Right forelimb (tissue), 1 donor: ENCODE results near the gene TTC22.

Experiments used
- DNase-seq: peaks from one replicate; pipeline ENCODE4 v3.0.0-alpha.2; 2018

The TTC22 gene

DNA sequence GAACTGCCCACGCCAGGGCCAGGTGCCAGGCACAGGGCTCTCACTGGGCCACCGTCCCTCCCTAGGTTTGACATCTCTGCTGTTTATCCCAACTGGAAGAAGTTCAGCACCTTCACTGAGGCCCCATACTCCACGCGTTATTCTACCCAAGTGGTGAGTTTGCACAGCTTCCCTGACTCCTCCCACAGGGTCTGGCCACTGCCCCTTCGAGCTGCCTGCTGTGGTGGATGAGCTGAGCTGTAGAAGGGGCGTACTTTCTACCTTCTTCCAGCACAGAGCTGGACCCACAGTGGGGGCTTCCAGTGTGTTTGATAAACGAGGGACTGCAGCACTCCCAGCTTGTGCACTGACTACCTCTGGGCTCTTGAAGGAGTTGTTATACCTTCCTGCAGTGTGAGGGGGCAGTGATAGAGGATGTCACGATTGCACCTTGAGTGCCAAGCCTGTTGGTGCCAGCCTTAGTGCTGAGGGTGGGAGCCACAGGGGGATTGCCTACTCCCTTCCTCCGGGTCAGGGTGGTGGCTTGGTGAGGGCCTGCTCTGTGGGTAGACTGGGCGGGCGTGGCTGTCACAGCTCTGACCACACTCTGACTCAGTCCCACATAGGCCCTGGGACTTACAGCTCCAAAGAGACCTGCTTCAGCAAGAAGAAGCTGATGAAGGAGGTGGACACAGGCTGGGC, 5.9 kb upstream of the TTC22 start:
- DNase-seq = peak; percentile 42

DNA sequence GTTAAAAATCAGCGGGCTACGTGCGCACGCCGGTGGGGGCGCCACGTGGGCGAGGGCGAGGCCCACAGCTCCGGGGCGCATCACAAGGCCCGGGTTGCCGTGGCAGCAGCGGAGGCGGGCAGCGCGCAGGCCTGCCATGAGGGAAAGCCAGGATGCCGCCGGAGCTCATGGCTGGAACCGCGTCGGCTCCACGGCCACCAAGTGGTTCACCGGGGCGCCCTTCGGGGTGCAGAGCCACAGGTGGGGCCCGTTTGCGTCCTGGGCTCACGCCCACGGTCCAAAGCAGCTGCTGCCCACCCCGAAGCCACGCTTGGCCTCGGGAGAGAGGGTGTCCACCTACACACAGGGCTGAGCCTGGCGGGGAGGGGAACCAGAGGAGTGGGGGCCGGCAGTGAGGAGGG, 4.9 kb upstream of the TTC22 start:
- DNase-seq = peak; percentile 5

DNA sequence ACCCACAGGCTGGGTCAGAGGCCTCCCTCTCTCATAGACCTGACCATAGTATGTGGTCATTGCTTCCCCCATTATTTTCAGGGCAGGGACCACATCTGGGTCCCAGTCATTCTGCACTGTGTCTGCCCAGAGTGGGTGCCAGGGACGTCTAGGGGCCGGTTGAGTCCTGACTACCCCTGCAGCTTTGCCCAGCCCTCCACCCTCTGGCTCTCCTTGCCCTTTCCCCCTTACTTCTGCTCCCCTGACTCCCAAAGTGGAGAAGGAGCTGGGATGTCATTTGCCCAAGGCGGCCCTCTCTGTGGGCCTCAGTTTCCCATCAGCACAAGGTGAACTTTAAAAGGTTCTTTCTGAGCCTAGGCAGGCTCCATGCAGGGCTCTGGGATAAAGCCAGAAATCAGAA, 4.3 kb upstream of the TTC22 start:
- DNase-seq = peak; percentile 21

DNA sequence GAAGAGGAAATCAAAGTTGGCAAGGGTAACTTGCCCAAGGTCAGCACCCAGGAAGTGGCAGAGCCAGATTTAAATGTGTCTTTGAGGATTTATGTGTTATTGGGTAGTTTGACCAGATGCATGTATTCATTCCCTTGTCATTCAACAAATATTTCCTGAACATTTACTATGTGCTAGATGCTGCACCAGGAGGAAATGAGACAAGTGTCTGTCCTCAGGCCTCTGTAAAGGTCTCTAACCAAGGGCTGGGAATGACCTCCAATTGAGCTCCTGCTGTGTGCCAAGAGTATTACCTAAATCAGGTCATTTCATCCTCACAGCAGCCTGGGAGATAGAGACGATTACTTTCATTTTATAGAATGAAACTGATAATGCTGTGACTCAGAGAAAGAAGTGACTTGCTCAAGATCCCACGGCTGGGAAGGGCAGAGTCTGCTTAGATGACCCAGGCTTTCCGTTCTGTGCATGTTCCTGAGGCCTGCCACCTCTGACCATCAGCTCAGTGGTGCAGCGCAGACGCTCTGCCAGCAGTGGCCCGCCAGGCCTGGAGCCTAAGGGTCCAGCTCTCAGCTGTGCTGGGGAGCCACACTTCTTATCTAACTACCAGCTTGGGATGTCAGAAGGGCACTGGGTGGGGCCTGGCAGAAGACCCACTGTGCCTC, 3.5 kb upstream of the TTC22 start:
- peak; percentile 22 for DNase-seq

DNA sequence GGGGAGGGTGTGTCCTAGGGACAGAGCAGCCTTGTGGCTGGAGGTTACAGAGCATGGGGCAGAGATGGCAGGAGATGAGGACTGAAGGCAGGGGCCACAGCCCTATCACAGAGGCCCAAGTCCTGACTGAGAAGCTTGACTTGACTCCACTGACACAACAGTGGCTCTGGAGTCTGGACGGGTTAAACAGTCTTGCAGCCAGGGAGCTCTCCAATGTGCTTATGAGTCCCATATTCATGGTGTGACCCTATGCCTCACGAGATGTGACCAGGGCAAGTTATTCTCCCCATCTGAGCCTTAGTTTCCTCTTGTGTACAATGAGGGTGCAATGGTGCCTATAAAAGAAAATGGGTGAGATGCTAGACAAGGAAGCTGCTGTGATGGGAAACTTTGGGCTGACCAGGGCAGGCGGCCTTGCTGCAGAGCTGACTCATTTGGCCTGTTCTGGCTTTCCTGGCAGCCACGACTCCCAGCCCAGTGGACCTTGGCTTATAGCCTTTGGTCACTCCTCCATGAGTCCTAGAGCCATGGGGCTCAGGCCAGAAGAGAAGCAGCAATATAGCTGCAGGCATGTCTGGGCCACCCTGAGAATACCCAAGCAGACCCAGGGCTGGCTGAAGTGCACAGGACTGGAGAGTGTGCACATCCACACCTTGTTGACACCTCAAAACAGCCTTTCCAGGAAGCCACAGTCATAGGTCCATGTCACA, 2.8 kb upstream of the TTC22 start:
- DNase-seq = peak; percentile 33

DNA sequence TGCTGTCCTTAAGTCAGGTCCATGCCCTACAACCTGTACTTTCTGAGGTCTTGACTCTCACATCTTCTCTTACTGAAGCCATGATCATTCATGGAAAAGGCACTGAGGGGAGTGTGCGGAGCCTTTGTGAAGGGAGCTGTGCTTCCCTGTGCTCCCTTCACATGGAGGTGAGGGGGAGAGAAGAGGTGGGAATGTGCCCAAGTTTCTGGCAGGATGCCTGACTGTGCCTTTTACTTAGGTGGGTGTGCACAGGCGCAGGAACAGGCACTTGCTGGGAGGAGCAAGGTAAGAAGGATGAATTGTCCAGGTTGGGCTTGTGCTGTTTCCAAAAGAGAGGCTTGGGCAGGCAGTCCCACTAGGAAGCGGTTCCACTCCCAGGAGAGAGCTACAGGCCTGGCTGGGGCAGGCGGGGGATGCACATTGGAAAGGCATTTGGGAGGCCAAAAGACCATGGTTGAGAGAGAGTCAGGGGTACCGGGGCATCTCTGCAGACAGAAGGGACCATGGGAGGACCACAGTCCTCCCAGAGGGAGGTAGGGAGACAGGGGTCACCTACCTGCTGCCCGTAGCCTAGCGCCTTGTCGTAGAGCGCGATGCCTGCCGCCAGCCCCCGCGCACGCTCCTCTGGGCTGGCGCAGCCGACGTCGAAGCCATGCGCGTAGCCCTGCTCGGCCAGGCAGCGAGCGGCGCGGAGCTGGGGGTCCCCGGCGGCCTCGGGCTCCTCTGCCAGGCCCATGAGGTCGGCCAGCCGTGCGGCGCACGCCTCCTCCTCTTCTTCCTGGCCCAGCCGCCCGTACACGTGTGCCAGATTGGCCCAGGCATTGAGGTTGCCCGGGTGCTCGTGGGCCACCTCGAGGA, 853 bp downstream of the TTC22 start:
- peak; percentile 29 for DNase-seq

DNA sequence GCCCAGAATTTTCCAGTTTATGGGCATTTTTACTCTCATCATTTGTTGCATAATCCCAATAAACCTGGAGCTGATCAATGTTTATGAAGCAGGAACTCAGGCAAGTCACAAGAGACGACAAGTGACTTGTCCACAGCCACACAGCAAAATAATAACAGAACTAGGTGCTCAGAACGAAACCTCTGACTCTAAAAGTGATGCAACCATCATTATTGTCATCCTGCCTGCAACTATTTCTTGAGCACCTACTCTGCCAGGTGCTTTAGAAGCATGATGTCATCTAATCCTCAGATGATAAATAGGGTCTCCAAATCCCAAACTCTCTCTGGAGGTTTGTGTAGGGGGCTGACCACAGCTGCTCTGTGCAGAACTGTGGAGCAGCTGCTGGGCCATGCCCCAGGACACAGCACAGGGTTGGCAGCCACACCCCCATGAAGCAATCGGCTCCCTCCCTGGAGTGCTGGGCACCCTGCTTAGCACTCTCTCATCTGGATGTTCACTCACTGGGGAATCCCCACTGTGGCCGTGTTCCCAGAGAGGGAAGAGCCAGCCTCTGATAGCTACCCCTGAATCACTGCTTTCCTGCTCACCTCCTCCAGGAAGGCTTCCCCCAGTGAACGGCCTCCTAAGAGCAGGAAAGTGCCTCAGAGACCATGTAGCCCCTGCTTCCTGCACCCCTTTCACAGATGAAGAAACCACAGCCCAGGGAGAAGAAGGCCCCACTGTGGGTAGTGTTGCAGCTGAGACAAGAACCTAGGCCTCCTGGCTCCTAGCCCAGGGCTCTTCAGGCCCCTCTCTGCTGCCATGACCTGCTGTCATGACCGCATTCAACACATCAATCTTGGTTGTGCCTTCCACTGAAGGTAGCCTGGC, 2.1 kb downstream of the TTC22 start:
- no peak for DNase-seq

DNA sequence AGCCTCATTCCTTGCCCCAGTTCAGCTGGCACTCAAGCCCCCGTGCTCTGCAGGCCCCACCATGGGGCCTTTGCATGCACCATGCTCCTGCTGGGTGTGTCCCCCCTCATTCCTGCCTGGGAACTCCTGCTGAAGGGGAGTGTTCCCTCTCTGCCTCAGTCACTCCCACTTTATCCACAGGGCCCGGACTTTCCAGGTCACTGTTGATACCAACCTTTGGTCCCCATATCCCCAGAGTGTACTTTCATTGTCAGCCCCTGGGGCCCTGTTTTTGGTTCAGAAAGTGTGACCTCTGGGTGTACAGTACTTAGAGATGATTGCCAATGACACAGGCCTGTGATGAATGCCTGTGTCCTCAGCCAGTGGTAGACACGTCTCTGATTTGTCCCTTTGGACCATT, 2.9 kb downstream of the TTC22 start:
- DNase-seq = no peak

DNA sequence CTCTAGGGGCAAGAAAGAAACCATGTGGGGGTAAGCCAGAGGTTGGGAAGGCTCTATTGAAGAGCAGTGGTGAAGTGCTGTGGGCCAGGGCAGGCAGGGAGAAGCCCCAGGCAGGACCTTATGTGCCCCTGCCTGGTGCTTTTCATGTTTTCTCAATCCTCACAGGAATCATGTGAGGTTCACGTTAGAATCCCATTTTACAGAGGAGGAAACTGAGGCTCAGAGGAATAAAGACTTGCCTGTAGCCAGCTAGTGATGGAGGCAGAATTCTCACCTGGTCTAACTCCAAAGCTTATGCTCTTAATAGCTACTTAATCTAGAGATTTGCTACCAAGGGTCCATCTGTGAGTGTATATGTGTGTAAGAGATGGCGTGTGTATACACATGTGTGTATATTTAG, 4.2 kb downstream of the TTC22 start:
- no peak for DNase-seq

DNA sequence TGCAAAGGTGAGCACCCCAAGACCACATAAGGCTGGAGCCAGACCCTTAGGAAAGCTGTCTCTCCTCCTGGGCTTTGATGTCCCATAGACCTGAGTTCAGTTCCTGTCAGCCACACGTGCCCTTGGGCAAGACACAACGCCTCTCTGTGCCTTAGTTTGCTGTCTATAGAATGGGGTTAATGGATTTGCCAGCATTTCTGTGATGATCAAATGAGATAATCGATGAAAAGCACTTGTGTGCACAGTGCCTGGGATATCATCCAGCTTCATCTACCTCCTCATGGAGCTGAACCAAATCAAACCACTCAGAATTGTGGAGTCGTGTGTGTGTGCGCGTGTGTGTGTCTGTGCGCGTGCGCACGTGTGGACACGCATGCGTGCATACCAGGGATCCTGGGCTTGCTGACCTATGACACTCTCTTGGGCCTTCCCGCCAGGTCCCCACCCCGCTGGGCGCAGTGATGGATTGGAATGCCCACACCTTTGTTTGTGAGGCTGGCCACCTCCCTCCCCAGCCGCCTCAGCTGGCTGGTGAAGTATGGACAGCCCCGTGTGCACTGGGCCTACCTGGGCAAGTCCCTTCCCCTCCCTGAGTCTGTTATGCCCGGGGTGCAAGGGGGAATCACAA, 5.2 kb downstream of the TTC22 start:
- DNase-seq = no peak

DNA sequence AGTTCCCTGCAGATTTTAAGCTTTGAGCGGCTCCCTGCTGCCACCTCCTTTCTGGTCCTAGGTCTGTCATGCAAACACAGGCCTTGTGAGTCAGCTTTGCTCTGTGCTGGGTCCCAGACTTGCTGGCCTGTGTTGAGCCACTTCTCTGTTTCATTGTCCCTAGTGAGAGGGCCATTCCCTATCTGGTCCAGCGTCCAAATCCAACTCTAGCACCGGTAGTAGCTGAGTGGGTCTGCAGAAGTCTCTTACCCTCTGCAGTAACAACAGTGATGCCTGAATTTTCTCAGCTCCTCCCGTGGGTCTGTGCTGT, 5.8 kb downstream of the TTC22 start:
- DNase-seq = no peak

DNA sequence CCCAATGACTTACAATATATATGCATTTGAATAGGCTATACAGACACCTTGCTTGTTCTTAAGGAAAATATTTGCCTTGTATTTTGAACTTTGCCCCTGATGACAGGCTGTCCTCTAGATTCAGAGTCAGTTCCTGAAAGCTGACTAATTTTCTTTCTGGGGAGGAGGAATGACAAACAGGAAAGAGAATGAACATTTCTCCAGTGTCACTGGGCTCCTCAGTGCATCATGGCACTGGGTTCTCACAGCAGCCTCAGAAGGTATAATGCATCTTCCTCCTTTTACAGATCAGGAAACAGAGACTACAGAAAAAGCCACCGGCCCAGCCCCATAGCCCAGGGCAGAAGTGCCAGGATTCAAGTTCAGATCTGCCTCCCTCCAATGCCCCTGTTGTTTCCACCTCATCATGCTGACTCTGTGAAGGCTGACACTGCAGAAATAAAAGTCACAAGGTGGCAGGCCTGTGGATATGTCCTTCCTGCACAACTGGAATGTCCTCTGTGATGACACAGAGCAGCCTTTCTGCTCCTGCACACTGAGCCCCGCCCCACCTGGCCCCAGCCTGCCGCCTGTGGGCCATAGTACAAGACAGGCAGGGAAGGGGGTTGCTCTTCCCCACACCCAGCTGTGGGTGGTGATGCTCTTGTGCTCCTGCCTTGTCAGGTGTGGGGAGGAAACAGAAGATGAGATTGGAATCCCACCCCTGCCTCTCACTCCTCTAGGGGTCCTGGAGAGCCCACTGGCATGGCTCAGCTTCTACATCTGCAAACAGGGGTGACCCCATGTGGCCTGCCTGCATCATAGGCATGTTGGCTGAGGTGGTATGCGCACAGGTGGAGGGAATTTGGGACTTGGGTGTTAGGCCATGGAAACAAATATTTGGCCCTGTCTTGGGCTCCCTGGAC, 6.4 kb downstream of the TTC22 start:
- no peak for DNase-seq

DNA sequence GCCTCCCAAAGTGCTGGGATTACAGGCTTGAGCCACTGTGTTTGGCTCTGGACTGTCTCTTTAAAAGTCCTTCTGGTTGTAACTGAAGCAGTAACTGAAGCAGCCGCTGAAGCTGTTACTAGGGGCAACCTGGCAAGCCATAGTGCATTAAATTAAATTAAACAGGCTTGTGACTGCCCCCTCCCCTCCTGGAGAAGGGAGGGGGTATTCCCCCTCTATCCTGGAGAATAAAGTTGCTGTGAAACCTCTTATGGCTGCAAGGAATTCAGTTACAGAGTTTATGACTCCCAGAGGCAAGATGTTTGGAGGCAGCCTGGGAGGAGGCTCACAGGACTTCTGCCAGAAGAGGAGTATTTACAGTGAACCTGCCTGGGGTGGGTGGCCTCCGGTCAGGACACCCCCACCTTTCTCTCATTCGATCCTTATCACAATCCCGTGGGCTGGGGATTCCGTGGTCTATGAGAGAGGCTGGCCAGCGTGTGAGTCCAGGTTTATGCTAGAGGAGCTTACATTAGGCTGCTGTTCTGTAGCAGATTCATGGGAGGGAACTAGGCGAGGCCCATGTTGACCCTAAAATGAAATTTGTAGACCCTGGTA, 8.3 kb downstream of the TTC22 start:
- peak; percentile 65 for DNase-seq

DNA sequence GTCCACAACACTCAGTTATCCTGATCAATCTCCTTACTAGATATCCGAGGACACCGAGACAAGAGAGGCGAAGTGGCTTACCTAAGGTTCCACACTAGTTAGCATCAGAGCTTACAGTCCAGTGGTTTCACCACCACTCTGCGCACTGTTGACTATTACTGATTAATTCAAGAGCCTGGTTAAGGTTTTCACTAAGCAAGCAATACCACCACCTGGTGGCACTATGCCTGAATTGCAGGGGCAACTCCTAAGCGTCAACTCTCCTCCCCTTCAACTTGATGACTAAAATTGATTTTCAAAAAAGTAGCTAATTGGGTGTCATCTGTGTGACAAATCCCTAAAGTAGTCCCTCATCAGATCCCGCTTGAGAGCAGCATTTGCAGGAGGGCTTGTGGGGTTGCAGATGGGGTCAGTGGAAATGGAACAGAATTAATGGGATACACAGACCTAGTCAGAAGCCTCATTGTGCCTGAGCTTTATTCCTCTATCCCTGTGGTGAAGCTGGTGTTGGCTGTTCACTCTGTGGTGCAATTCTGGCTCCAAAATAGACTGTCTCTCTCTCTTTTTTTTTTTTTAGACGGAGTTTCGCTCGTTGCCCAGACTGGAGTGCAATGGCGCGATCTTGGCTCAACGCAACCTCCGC, 9.1 kb downstream of the TTC22 start:
- DNase-seq = no peak

DNA sequence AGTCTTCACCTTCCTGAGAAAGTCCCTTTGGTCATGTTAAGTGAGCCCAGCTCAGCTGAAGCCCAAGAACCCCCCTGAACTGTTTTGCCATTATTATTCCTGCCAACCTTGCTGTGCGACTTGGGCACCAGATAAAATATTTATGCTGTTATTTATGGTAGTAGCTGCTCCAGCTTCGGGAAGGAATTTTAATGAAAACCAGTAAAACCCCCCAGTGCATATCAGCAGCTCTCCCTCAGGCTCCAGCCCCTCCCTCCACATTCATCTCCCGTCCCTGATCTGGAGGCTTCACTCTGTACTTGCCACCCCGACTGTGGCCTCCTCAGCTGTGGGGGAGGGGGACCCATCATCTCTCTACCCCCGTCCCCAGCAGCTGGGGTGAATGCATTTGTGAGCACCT, 12.7 kb downstream of the TTC22 start:
- DNase-seq = no peak

DNA sequence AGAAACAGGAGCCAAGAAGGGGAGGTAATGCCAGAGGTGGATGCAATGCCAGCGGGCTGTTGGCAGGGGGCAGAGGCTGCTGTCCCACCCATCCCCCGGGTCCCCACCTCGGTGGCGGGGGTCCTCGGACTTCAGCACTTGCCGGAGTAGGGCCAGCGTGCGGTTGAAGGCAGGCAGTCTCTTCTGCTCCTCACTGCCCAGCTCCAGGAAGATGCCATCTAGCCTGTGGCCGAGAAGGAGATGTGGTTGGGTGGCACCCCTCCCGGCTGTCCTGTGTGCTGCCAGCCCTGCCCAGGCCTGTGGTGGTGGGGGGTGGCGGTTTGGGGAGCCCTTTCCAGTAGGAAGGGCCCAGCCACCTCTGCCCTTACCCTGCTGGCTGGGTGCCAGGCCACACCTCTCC, 13.5 kb downstream of the TTC22 start:
- no peak for DNase-seq

DNA sequence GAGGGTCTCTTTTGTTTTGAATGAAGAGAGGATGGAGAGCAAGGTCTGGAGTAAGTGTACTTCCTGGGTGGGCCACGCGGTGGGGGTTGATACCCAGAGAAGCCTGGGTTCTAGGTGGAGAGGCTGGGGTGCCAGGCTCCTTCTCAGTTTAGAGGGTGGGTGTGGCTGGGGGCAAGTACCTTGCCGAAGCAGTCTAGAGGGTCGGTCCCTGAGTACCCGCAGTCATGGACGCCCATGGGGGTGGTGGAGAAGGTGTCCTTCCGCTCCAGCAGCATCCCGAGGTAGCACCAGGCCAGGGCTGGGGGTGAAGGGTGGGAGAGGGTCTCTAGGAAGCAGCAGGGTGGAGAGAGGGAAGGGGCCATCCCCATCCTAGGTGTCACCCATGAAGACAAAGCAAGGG, 14.3 kb downstream of the TTC22 start:
- no peak for DNase-seq

DNA sequence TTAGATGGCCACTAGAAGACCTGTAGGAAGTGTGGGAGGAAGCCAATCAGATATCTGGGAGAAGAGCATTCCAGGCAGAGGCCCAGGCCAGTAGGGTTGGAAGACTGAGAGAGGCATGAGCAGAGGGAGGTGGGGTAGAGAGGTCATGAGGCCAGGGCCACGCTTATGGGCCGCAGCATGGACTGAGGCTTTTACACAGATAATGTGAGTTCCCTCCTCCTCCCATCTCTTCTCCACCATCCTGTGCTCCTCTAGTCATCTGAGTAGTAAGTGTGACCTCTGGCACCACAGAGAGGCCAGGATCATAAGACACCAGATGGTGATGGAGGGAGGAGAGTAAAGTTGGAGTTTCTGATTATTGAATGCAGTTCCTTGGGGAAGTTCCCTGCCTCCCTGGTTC, 17.1 kb downstream of the TTC22 start:
- no peak for DNase-seq

DNA sequence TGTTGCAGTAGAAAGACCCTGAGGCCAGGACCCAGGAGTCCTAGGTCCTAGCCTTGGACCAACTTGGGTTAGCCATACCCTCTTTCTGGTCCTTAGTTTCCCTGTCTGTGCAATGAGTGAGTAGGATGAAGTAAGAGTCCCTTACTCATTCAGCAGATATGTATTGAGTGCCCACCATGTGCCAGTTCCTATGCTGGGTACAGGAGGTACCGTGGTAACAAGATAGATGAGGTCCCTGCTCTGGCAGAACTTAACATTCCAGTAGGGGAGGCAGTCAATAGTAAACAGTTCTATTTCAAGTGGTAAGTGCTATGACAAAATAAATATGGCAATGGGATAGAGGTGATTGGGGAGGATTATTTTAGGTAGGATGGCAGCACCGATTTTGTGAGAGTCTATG, 18.5 kb downstream of the TTC22 start:
- no peak for DNase-seq

DNA sequence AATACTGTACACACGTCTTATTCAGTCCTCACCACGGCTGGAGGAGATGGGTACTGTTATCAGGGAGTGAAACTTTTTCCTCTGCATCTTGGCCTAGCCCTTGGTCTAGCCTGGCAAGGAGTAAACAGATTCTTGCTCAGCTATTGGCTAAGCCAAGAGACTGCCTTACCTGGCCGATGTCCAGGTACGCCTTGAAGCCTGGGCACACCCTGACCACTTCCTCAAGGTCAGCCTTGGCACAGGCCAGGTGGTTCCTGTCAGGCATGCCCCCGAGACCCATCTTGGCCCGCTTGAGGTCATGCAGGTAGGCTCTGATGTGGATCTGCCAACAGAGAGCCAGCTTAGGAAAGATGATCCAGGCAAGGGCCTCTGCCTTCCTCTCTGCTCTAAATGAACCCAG, 19.0 kb downstream of the TTC22 start:
- DNase-seq = no peak
